Upper lobe of right lung (tissue), 1 donor: ENCODE results near the gene CST7. TPM values are rescaled to one million over a fixed set of nuclear protein-coding genes. Genes with fewer than 3 reads are reported as not detected.
A peak's percentile ranks its signal among the peaks of the same experiment; 100 is the strongest.

Experiments used
- ATAC-seq: fragments of 200-7000 bp; cut with Tn5 transposase; one replicate; pipeline ENCODE4 v1.9.1; 2020; ENCODE audit warnings: mild to moderate bottlenecking, moderate library complexity
- DNase-seq: peaks from one replicate; pipeline ENCODE4 v3.0.0-alpha.2; 2020
- H3K27ac ChIP-seq: fragments of 200-600 bp; one replicate; pipeline ENCODE4 v1.8.0; 2022
- H3K27me3 ChIP-seq: fragments of 200-600 bp; one replicate; pipeline ENCODE4 v1.8.0; 2022; ENCODE audit warnings: mild to moderate bottlenecking
- H3K36me3 ChIP-seq: fragments of 200-600 bp; one replicate; pipeline ENCODE4 v1.8.0; 2022
- H3K4me1 ChIP-seq: fragments of 200-600 bp; one replicate; pipeline ENCODE4 v1.8.0; 2022
- H3K4me3 ChIP-seq: fragments of 200-600 bp; one replicate; pipeline ENCODE4 v1.8.0; 2022; ENCODE audit warnings: mild to moderate bottlenecking
- H3K9me3 ChIP-seq: fragments of 200-600 bp; one replicate; pipeline ENCODE4 v1.8.0; 2022
- CTCF ChIP-seq: fragments of 200-600 bp; IDR thresholded peaks from one replicate; pipeline ENCODE4 v1.8.0; 2022; ENCODE audit warnings: antibody characterized with exemption
- intact Hi-C: fragments of 100-400 bp; cut with DNase I; formaldehyde crosslinking; loops from one replicate; pipeline ENCODE4 v1.11.0; 2022
- total RNA-seq: library from RNA; stranded (reverse); fragmentation: NEBNext Ultra II Directional; extraction: Animal tissue kit (Norgen Biotek cat#: 25700); gene quantifications from one replicate; pipeline ENCODE4 v1.2.1, GENCODE V29; 2021
- donor health status: DM: no; HTN: yes; CAD: no; lungs with severe emphysema.

Gene CST7
- total RNA-seq, 1 donor from 2014 or later: 9.6 TPM

- H3K4me3 ChIP-seq: no peak overlapping the region
- no peak for DNase-seq
Measured at GRCh38 chr20:24962182-24962492, 13.1 kb downstream of the CST7 start.

DNA sequence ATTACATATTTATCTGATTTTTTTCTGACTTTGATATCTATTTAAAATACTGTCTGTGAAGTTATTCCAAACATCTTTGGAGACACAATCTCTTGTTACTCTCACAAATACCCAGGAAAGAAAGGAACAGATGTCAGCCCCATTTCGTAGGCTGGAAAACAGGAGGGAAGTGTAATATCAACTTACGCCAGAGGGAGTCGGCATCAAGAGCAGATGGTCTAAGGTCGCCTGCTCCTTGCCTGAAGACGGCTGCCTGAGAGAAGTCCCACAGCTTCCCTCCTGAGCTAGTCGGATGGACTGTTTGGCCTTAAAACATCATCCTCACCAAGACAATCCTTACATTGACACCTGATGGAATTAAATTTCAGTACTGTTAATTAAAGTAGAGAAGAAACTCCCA, 13.4 kb downstream of the CST7 start:
- H3K27ac ChIP-seq: no peak overlapping the region
- no peaks in the 10 kb centered on the region for H3K4me1 ChIP-seq
- no peak overlapping the region for H3K4me3 ChIP-seq
- no peaks in the 10 kb centered on the region for H3K9me3 ChIP-seq
- H3K27me3 ChIP-seq: no peaks in the 10 kb centered on the region
- DNase-seq (no peak), ATAC-seq (no peak)
- intact Hi-C loops: no loop called here
- peaks cover 88% of the 10 kb centered on the region for H3K36me3 ChIP-seq
- TF ChIP-seq CTCF: no peak

More at GRCh38 chr20:24962182-24962492, 13.1 kb downstream of the CST7 start:
- no peak overlapping the region for H3K27ac ChIP-seq
- peaks cover 89% of the 10 kb centered on the region for H3K36me3 ChIP-seq
- no peaks in the 10 kb centered on the region for H3K9me3 ChIP-seq
- intact Hi-C loops: no loop called here
- no peak for TF ChIP-seq CTCF
- no peaks in the 10 kb centered on the region for H3K4me1 ChIP-seq
- ATAC-seq: no peak
- H3K27me3 ChIP-seq: no peaks in the 10 kb centered on the region

DNA sequence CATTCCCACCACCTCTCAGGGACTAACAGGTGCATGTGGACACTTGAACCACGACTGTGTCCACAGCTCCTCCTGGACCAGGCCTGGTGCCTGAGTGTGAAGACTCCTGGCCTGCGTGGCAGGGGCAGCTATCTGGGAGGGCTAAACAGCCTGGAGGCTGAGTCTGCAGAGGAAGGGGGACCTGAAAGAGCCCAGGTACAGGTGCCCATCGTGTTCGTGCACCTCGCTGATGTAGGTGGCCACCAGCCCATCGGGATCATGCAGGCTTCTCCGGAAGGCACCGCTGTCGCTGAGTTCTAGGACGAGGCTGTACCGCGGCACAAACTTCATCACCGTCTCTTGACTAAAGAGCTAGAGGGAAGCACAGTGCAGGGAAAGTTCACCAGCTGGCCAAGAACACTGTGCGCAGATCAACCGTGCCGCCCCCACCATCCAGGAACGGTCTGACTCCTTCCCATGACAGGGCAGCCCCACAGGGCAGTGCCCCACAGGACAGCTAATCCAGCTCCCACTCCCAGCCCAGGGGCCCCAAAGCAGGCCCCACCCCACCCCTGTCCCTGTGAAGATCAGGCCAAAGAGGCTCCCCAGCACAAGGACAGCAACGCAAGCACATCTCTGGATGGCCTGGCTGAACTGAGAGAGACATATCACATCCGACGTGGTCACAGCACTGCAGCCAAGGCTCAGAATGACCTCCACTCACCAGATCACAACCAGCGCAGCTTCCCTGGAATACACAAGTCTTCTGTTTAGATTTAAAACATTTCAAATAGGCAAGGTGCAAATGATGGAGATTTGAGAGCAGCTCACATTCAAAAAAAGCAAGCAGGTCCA, 14.8 kb downstream of the CST7 start:
- DNase-seq: peak; percentile 39
- intact Hi-C loops: no loop called here
- ATAC-seq: no peak
- Histone ChIP-seq H3K36me3 (peaks cover 91% of the 10 kb centered on the region), H3K9me3 (no peaks in the 10 kb centered on the region), H3K27ac (no peak overlapping the region), H3K4me3 (no peak overlapping the region), H3K27me3 (no peaks in the 10 kb centered on the region), H3K4me1 (no peaks in the 10 kb centered on the region)
- TF ChIP-seq CTCF: no peak

DNA sequence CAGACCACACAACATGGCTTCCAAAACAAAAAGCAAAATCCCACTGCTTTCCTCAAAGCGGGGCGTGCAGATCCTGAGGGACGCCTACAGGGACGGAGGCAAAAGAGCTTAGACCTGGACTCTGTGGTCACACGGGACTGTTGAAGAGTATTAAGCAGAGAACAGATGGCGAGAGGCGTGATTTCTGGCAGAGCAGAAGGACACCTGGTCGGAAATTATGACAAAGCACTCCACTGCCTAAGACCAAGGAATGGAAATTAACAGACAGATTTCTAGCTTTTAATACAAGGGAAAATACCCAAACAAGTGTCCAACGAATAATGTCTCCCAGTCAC, 15.4 kb downstream of the CST7 start:
- no peak for TF ChIP-seq CTCF
- Histone ChIP-seq H3K4me1 (no peaks in the 10 kb centered on the region), H3K36me3 (peaks cover 91% of the 10 kb centered on the region), H3K27ac (no peak overlapping the region), H3K4me3 (no peak overlapping the region), H3K9me3 (no peaks in the 10 kb centered on the region), H3K27me3 (no peaks in the 10 kb centered on the region)
- DNase-seq (no peak), ATAC-seq (no peak)
- intact Hi-C loops: no loop called here

DNA sequence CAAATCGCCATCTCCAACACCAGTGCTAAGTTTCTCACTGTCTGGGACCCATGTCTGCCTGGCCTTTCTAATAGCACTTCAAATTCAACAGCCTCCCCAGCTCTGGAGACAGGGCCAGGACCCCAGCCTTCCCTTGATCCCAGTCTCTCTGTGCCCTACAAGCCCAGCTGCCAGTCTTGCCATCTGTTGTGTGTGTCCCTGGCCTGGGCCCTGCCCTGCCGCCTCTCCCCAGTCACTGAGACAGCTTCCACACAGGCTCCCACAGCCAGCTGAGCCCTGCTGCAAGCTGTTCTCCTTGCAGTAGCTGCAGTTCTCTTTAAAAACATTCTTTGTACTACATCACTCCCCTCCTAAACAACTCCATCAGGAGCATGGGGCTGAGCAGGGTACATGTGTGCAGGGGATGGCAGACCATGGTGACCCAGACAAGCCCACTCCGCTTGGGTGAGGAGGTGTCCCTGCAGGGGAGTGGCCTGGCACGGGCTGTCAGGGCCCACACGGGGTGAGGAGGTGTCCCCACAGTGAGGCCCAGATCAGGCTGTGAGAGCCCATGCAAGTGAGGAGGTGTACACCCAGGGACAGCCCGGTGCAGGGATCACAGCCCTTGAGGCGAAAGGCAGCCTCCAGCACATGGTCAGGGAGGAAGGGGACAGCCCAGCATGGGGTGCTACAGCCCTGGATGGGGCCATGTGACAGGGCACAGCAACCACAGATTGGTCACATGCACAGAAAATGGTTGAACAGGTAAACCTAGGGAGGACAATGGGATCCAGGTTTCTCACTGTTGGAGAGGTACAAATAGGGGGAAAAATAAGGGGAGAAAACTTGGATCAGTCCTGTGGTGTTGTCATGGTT, 16.2 kb downstream of the CST7 start:
- no peaks in the 10 kb centered on the region for H3K4me1 ChIP-seq
- no peaks in the 10 kb centered on the region for H3K9me3 ChIP-seq
- H3K27ac ChIP-seq: no peak overlapping the region
- H3K36me3 ChIP-seq: peaks cover 91% of the 10 kb centered on the region
- ATAC-seq: peak; percentile 38
- no peak for TF ChIP-seq CTCF
- DNase-seq: peak; percentile 54
- no peaks in the 10 kb centered on the region for H3K27me3 ChIP-seq
- no peak overlapping the region for H3K4me3 ChIP-seq
- intact Hi-C loops: no loop called here
